Measurements from ENCODE around the gene ACSF3. TPM values are rescaled to one million over a fixed set of nuclear protein-coding genes. Genes with fewer than 3 reads are reported as not detected.
"Not testable (repeated sequence)": the region's sequence is repeated elsewhere in the genome, so short reads cannot be mapped to it uniquely, and the experiment has no call there.

Gene ACSF3
- total RNA-seq, 1 experiment from 2014 or later = 55.2 TPM

DNA sequence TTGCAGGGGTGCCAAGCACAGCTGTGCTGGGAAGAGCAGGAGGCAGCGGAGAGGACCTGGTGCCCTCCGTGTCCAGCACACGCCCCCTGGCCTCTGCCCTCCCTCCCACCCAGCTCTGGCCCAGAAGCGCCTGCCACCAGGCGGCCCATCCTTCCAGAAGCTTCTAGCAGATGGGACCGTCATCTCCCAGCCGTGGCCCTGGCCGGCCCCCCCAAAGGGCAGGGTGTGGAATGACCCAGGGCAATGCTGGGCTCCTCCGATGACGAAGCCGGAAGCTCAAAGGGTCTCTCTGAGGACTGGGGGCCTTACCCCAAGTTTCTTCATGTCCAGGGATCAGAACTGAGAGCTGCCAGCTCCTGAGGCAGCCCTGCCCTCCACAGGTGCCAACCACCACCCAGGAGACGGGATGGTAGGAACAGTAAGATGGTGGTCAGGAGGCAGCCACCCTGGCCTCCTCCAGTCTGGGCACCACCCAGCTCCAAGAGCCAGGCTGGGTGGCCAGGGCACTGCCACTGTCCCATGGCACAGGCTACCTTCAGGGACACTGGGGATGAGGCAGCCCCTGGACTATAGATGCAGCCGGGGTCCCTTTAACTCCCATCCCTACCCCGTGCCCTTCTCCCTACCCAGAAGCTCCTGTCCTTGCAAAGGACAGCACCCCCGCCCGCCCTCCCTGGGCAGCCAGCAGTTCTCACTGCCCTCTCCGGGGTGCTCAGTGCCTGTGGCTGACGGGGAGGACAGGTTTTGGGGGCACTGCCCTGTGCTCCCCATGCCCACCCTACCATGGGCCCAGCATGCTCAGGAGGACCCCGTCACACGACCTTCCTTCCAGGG lies 71.4 kb downstream of the ACSF3 start:
- H3K4me1 ChIP-seq = peaks cover 7% of the 10 kb centered on the region
- no TSS peak for BruUV-seq (replicated peaks)
- H3K4me3 ChIP-seq (ENCODE audit: low read depth, low read length) = no peak overlapping the region
- H3K4me3 Mint-ChIP-seq (ENCODE audit: unreplicated experiment) = no peak overlapping the region
- TF ChIP-seq CTCF (IDR thresholded peaks at IDR 0.05; ENCODE audit: insufficient read depth in 1 of 2, low read depth in 1 of 2, low read length in 1 of 2, severe bottlenecking in 1 of 2, unreplicated experiment in 1 of 2) = no peak
- intact Hi-C loops (cut with micrococcal nuclease; ENCODE audit: unreplicated experiment) = loop anchor here (10.0 kb wide), 1 partner anchor 220 kb away; no protein-coding TSS in a partner anchor
- no peak overlapping the region for H3K27ac Mint-ChIP-seq (ENCODE audit: unreplicated experiment)
- CTCF ChIA-PET = no interaction called here
- H3K4me1 Mint-ChIP-seq (ENCODE audit: low read depth, unreplicated experiment) = no peaks in the 10 kb centered on the region
- no peaks in the 10 kb centered on the region for H3K36me3 Mint-ChIP-seq (ENCODE audit: insufficient read depth, unreplicated experiment)
- DNase-seq = no peak
- no peaks in the 10 kb centered on the region for H3K36me3 ChIP-seq (ENCODE audit: control insufficient read depth, insufficient read depth, low read length)
- POLR2A ChIA-PET = no interaction called here
- no peaks in the 10 kb centered on the region for H3K9me3 Mint-ChIP-seq (ENCODE audit: unreplicated experiment)
- H3K9me3 ChIP-seq = no peaks in the 10 kb centered on the region
- no peaks in the 10 kb centered on the region for H3K27me3 ChIP-seq (replicated peaks; ENCODE audit: control insufficient read depth, insufficient read depth, low read length)
- H3K27me3 Mint-ChIP-seq (ENCODE audit: insufficient read depth, unreplicated experiment) = no peaks in the 10 kb centered on the region

DNA sequence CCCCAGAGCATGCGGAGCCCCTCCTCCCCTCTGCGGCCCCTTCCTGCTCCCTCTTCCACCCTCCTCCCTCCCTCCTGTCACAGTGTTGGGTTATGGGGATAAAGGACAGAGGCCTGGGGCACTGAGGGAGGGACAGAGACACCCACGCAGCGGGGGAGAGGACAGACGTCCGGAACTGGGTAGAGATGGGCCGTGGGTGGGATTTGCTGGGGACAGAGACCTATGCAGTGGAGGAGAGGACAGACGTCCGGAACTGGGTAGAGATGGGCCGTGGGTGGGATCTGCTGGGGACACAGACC lies 72.0 kb downstream of the ACSF3 start:
- H3K27me3 Mint-ChIP-seq (ENCODE audit: insufficient read depth, unreplicated experiment); POLR2A ChIA-PET: not testable (repeated sequence)

DNA sequence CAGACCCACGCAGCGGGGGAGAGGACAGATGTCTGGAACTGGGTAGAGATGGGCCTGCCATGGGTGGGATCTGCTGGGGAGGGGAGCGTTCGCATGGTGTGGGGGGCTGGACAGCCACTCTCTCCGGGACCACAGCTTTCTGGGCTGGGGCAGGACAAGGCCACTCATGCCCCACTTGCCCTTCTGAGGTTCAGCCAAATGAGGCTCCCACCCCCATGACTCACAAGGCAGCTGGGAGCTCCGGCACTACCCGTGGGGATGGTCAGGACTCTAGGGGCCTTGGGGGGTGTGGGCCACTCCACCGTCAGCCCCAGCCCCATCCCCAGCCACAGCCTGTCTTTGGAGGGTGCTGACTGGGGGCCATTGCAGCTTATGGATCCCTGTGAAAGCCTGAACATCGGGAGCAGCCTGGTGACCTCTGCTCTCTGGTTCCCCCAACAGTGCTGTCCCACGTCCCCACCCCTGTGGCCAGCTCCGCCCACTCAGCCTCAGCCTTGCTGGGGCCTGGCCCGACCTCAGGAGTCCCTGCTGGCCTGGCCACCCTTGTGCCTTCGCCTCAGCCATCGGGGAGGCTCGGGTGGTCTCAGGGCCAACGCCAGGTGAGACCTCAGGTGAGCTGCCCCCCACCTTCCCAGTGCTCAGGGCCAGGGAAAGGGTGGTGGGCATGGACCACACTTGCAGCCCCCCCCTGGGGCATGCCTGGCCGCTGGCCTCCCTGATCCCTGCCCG lies 73.2 kb downstream of the ACSF3 start:
- Histone ChIP-seq H3K36me3 (ENCODE audit: control insufficient read depth, insufficient read depth, low read length) (no peaks in the 10 kb centered on the region), H3K27me3 (replicated peaks; ENCODE audit: control insufficient read depth, insufficient read depth, low read length) (no peaks in the 10 kb centered on the region), H3K4me3 (ENCODE audit: low read depth, low read length) (no peak overlapping the region), H3K9me3 (no peaks in the 10 kb centered on the region), H3K4me1 (peaks cover 18% of the 10 kb centered on the region)
- no TSS peak for BruUV-seq (replicated peaks)
- H3K4me1 Mint-ChIP-seq (ENCODE audit: low read depth, unreplicated experiment) = peaks cover 7% of the 10 kb centered on the region
- intact Hi-C loops (cut with micrococcal nuclease; ENCODE audit: unreplicated experiment) = loop anchor here (2.0 to 10.0 kb wide), 2 partner anchors 222 to 350 kb away; no protein-coding TSS in a partner anchor
- H3K9me3 Mint-ChIP-seq (ENCODE audit: unreplicated experiment) = no peaks in the 10 kb centered on the region
- no peak overlapping the region for H3K4me3 Mint-ChIP-seq (ENCODE audit: unreplicated experiment)
- ChIA-PET POLR2A (interaction anchor here (0.6 kb wide), 1 partner anchor 238 kb away, joined by 3 read pairs; no protein-coding TSS in a partner anchor), CTCF (interaction anchor here (0.7 to 1.5 kb wide), 5 partner anchors 12 to 430 kb away, joined by 3 to 9 read pairs (median 5); partner anchors contain the start of gene ZNF778)
- no peak for DNase-seq
- H3K27ac Mint-ChIP-seq (ENCODE audit: unreplicated experiment) = no peak overlapping the region
- TF ChIP-seq CTCF (IDR thresholded peaks at IDR 0.05; ENCODE audit: insufficient read depth in 1 of 2, low read depth in 1 of 2, low read length in 1 of 2, severe bottlenecking in 1 of 2, unreplicated experiment in 1 of 2) = no peak
- no peaks in the 10 kb centered on the region for H3K27me3 Mint-ChIP-seq (ENCODE audit: insufficient read depth, unreplicated experiment)
- H3K36me3 Mint-ChIP-seq (ENCODE audit: insufficient read depth, unreplicated experiment) = no peaks in the 10 kb centered on the region

More for the DNA sequence above, 72.0 kb downstream of the ACSF3 start:
- H3K36me3 ChIP-seq (ENCODE audit: control insufficient read depth, insufficient read depth, low read length); DNase-seq; H3K9me3 Mint-ChIP-seq (ENCODE audit: unreplicated experiment); CTCF ChIA-PET; H3K27me3 ChIP-seq (replicated peaks; ENCODE audit: control insufficient read depth, insufficient read depth, low read length); H3K9me3 ChIP-seq; H3K4me1 Mint-ChIP-seq (ENCODE audit: low read depth, unreplicated experiment); H3K4me3 Mint-ChIP-seq (ENCODE audit: unreplicated experiment); H3K36me3 Mint-ChIP-seq (ENCODE audit: insufficient read depth, unreplicated experiment); BruUV-seq (replicated peaks); H3K27ac Mint-ChIP-seq (ENCODE audit: unreplicated experiment); H3K4me3 ChIP-seq (ENCODE audit: low read depth, low read length): not testable (repeated sequence)
- peaks cover 12% of the 10 kb centered on the region for H3K4me1 ChIP-seq
- intact Hi-C loops (cut with micrococcal nuclease; ENCODE audit: unreplicated experiment) = loop anchor here (10.0 kb wide), 1 partner anchor 221 kb away; no protein-coding TSS in a partner anchor
